Stimulated activated CD4-positive, alpha-beta T cell treated with anti-CD3 and anti-CD28 coated beads, Interleukin-1b, Interleukin-23, amount 100 ng/mL, for 4 hours (primary cell): ENCODE results near the gene SMCO1.
"Not testable (repeated sequence)": the region's sequence is repeated elsewhere in the genome, so short reads cannot be mapped to it uniquely, and the experiment has no call there.

Source experiments
- DNase-seq, 2 donors: peaks; one replicate each; pipeline ENCODE4 v3.0.0-alpha.2; 2020; ENCODE audit warnings: low read depth in 2 of 2

The SMCO1 gene

DNA sequence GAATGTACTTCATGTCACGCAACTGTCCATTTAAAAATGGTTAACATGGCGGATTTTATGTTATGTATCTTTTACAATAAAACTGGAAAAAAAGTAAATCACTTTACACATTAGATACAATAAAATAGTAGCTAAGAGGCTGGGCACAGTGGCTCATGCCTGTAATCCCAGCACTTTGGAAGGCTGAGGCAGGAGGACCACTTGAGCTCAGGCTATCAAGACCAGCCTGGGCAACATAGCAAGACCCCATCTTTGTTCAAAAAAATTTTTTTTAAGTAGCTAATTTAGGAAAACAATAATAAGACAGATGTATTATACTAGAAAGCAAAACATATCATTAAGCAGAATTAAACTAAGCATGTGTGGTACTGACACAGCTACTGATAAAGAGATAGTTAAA, 23.1 kb downstream of the SMCO1 start:
- no peak for DNase-seq

DNA sequence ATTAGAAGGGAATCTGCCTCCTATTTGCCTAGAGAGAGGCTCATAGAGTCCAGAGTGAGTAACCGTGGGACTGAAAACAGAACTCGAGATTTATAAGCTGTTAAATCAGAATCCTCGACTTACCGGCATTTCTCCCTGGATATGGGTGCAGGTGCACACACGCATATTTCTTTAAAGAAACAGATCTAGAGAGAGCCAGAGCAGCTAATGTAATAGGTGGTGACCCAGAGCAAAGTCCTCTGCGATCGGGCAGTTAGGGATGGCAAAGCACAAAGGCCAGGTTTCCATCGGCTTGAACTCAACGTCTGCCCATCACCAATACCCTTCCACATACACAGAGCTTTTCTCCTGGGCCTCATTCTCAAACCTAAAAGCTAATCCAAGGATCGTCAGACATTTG, 25.4 kb downstream of the SMCO1 start:
- DNase-seq: no peak

DNA sequence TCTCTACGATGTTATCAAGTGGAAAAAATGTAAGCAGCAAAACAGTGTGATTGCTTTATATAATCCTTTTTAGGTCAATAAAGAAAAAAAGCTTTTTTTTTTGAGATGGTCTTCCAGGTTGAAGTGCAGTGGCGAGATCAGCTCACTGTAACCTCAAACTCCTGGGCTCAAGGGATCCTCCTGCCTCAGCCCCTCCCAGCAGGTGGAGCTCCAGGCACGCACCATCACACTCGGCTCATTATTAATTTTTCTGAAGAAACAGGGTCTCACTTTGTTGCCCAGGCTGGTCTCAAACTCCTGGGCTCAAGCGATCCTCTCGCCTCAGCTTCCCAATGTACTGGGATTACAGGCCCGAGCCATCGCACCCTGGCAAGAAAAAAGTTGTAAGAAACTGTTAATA, 28.9 kb downstream of the SMCO1 start:
- no peak for DNase-seq

DNA sequence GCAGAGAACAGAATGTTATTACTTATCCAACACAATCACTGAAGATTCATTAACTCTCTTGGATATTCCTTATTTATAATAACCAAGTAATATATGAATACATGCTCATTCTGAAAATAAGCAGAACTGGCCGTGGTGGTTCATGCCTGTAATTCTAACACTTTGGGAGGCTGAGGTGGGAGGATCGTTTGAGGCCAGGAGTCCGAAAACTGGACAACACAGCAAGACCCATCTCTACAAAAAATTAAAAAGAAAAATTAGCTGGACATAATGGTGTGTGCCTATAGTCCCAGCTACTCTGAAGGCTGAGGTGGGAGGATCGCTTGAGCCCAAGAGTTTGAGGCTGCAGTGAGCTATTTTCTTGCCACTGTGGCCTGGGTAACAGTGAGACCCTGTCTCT, 37.5 kb downstream of the SMCO1 start:
- no peak for DNase-seq

DNA sequence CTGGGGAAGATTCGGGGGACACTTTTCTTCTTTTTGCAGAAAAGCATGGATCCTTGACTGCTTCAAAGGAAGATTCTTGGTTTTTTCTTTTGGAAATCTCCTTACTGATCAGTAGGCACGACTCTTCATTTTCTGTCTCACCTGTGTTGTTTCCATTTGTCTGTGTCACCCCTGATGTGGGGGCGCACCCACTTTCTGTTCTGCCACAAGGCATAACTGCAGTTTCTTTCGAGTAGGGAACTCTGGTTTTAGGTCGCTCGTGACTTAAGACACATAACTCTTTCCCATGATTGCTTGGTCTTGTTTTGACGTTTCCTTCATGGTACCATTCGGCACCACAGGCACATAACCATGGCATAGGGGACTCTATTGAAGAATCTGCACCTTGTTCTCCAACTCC, 42.9 kb downstream of the SMCO1 start:
- DNase-seq: no peak

DNA sequence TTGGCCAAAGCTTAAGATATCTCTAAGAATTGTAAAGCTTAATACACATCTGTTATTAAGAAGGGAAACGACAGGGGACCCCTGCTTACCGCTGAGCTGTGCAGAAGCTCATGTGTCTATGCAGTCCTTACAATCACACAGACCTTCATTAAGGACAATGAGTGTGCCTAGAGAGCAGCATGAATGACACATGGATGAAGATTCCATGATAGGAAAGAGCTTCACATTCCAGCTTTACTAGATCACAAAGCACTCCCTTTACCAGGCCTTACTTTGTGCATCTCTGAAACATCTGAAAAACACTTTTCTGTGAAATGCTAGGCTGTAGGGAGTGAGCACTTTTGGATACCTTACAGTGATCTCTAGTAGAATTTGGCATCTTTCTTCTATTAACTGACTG, 43.6 kb downstream of the SMCO1 start:
- DNase-seq: no peak

DNA sequence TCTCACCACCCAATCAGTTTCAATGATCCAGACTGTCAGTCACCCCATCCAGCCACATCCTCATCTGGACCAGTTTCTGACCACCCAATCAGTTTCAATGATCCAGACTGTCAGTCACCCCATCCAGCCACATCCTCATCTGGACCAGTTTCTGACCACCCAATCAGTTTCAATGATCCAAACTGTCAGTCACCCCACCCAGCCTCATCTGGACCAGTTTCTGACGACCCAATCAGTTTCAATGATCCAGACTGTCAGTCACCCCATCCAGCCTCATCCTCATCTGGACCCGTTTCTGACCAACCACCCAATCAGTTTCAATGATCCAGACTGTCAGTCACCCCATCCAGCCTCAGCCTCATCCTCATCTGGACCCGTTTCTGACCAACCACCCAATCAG, 45.0 kb downstream of the SMCO1 start:
- not testable (repeated sequence) for DNase-seq

DNA sequence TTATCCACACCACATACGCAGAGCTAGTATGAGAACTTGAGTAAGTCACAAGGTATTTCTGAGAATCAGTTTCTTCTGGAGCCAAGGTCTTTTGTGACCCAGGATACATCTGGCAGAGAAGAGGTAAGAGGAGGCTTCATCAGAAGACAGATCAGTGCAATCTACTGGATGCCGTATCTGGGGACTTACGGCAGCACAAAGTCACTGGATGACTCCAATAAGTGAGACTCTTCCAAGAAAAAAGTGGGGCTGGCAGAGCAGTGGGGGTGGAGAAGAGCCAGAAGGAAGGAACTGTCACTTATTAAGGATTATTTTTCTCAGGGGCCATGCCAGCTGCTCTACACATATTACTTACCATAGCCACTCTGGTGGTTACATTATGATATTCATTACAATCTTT, 51.3 kb downstream of the SMCO1 start:
- no peak for DNase-seq

DNA sequence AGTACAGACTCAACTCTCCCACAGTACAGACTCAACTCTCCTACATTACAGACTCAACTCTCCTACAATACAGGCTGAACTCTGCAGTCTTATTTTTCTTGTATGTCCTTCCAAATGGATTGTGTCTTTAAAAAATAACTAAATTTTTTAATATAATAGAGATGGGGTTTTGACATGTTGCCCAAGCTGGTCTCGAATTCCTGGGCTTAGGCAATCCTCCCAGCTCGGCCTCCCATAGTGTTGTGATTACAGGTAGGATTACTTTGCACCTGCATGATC, 51.7 kb downstream of the SMCO1 start:
- DNase-seq: no peak

DNA sequence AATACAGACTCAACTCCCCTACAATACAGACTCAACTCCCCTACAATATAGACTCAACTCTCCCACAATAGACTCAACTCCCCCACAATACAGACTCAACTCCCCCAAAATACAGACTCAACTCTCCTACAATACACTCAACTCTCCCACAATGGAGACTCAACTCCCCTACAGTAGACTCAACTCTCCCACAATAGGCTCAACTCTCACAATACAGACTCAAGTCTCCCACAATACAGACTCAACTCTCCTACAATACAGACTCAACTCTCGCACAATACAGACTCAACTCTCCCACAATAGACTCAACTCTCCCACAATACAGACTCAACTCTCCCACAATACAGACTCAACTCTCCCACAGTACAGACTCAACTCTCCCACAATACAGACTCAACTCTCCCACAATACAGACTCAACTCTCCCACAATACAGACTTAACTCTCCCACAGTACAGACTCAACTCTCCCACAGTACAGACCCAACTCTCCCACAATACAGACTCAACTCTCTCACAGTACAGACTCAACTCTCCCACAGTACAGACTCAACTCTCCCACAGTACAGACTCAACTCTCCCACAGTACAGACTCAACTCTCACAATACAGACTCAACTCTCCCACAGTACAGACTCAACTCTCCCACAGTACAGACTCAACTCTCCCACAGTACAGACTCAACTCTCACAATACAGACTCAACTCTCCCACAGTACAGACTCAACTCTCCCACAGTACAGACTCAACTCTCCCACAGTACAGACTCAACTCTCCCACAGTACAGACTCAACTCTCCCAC, 52.3 kb downstream of the SMCO1 start:
- DNase-seq: not testable (repeated sequence)

DNA sequence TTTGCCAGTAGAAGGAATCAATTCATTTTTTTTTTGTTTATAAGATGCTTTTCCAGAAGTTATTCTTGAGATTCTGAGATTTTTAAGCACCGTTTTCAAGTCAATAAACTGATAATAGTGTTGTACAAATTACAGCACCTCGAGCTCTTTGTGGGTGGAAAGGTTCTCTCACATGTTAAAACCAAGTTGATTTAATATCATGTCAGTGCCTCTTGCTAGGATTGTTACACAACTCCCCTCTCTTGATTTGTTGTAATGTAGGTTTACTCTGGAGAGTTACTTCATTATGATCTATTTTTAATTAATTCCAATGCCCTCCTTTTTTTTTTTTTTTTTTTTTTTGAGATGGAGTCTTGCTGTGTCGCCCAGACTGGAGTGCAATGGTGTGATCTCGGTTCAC, 57.1 kb downstream of the SMCO1 start:
- DNase-seq: no peak

DNA sequence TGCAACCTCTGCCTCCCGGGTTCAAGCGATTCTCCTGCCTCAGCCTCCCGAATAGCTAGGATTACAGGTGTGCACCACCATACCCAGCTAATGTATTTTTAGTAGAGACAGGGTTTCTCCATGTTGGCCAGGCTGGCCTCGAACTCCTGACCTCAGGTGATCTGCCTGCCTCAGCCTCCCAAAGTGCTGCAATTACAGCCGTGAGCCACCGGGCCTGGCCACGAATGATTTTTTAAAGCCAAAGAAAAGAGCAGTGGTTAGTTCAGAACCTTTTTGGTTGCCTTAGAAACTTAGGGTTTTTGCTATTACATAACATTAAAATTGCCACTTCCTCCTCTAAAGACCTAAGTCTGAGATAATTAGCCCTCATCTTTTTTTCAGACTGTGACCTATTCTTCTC, 57.7 kb downstream of the SMCO1 start:
- not testable (repeated sequence) for DNase-seq
